Natural killer cell (primary cell): ENCODE data around the gene PLA2G2F. TPM values are rescaled to one million over a fixed set of nuclear protein-coding genes. Genes with fewer than 3 reads are reported as not detected.

Source experiments
- ATAC-seq, 3 donors: fragments of 150-1000 bp in 2 of 3; fragments of 200-7000 bp in 1 of 3; cut with Tn5 transposase; 1 replicate in 1 of 3; 2 replicates in 2 of 3; pipeline ENCODE4 v1.10.0; 2021; ENCODE audit warnings: mild to moderate bottlenecking in 2 of 3, moderate library complexity in 2 of 3
- DNase-seq, 2 donors: peaks; one replicate each; pipeline versions ENCODE4 v3.0.0 to v3.0.0-alpha.2; 2013 to 2021; ENCODE audit warnings: mixed read lengths in 1 of 2
- H3K27ac ChIP-seq: one replicate; pipeline ENCODE4 v1.5.1; 2013; ENCODE audit warnings: mild to moderate bottlenecking, low read length
- H3K27me3 ChIP-seq: one replicate; pipeline ENCODE4 v1.6.1; 2013; ENCODE audit warnings: low read length; ENCODE audit not compliant: control insufficient read depth, insufficient read depth
- H3K36me3 ChIP-seq: one replicate; pipeline ENCODE4 v1.6.1; 2013; ENCODE audit warnings: low read length; ENCODE audit not compliant: control insufficient read depth, insufficient read depth
- H3K4me1 ChIP-seq: one replicate; pipeline ENCODE4 v1.6.1; 2013; ENCODE audit warnings: low read length; ENCODE audit not compliant: control insufficient read depth, insufficient read depth
- H3K4me3 ChIP-seq: one replicate; pipeline ENCODE4 v1.5.1; 2013; ENCODE audit warnings: low read length
- H3K9me3 ChIP-seq: one replicate; pipeline ENCODE4 v1.6.1; 2013; ENCODE audit warnings: low read length; ENCODE audit not compliant: control insufficient read depth, insufficient read depth
- H3K27ac Mint-ChIP-seq, 2 donors: one replicate each; pipeline ENCODE4 v1.8.0; 2022; ENCODE audit warnings: mild to moderate bottlenecking in 2 of 2, mixed read lengths in 2 of 2, moderate library complexity in 1 of 2
- H3K27me3 Mint-ChIP-seq, 2 donors: one replicate each; pipeline ENCODE4 v1.8.0; 2022; ENCODE audit warnings: low read depth in 2 of 2, mixed read lengths in 2 of 2
- H3K36me3 Mint-ChIP-seq: one replicate; pipeline ENCODE4 v1.8.0; 2022; ENCODE audit warnings: mixed read lengths
- H3K4me1 Mint-ChIP-seq, 2 donors: one replicate each; pipeline ENCODE4 v1.8.0; 2022; ENCODE audit warnings: mixed read lengths in 2 of 2
- H3K4me3 Mint-ChIP-seq: one replicate; pipeline ENCODE4 v1.8.0; 2022; ENCODE audit warnings: mild to moderate bottlenecking, moderate library complexity, mixed read lengths
- H3K9me3 Mint-ChIP-seq, 2 donors: one replicate each; pipeline ENCODE4 v1.8.0; 2022; ENCODE audit warnings: mixed read lengths in 2 of 2
- WGBS: methylation state at CpG from one replicate; pipeline ENCODE4 v1.1.7; 2013; ENCODE audit warnings: missing lambda C conversion rate; ENCODE audit not compliant: insufficient coverage; 5-methylcytosine and 5-hydroxymethylcytosine counted together
- intact Hi-C: fragments of 100-400 bp; cut with micrococcal nuclease; formaldehyde crosslinking; loops from one replicate; pipeline ENCODE4 v1.14.2; 2022
- total RNA-seq, 4 donors: library from RNA; stranded (reverse); fragments of 120-200 nt in 1 of 4; gene quantifications; one replicate each; pipeline versions ENCODE4 v1.2.3 to v1.2.4, GENCODE V29; 2013 to 2022
- TF ChIP-seq, protein P1 (sequence below): fragments of 200-600 bp; IDR thresholded peaks from one replicate; pipeline ENCODE4 v1.8.0; 2022; ENCODE audit warnings: antibody characterized with exemption

Gene PLA2G2F
- total RNA-seq, 3 donors from 2014 or later (not counting 1 experiment from before 2014, with no cell fraction given), result not detected

DNA sequence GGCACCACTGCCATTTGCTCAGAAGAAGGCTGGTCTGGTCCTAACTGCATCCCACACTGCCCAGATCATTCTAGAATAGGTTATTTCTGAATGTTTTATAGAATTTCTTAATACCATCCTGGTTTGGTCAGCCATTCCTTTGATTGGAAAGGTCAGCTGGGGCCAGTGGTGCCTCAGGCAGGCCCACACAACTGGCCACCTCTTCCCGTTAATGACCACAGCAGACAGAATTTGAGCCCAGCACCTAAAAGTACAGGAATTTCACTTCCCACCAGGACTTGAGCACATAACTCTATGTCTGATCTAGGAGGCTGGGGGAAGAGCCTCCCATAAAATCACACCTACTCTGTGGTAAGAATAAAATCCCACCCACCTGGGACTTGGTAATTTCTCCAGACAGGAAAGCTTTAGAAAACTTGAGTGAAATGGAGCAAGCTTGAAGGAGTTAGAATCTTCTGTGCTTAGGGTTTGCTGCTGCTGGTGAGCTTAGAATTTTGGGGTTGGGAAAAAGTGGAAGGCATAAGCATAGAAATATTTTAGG lies 53.8 kb downstream of the PLA2G2F start:
- Mint-ChIP-seq H3K27me3 (peaks cover 9 to 15% of the 10 kb centered on the region in 2 donors), H3K9me3 (no peaks in the 10 kb centered on the region), H3K27ac (no peak overlapping the region), H3K4me1 (peaks cover 11 to 14% of the 10 kb centered on the region in 2 donors), H3K36me3 (no peaks in the 10 kb centered on the region), H3K4me3 (no peak overlapping the region)
- Histone ChIP-seq H3K9me3 (no peaks in the 10 kb centered on the region), H3K27ac (no peak overlapping the region), H3K27me3 (no peaks in the 10 kb centered on the region), H3K36me3 (no peaks in the 10 kb centered on the region), H3K4me1 (peaks cover 18% of the 10 kb centered on the region), H3K4me3 (no peak overlapping the region)
- TF ChIP-seq, protein P1, sequence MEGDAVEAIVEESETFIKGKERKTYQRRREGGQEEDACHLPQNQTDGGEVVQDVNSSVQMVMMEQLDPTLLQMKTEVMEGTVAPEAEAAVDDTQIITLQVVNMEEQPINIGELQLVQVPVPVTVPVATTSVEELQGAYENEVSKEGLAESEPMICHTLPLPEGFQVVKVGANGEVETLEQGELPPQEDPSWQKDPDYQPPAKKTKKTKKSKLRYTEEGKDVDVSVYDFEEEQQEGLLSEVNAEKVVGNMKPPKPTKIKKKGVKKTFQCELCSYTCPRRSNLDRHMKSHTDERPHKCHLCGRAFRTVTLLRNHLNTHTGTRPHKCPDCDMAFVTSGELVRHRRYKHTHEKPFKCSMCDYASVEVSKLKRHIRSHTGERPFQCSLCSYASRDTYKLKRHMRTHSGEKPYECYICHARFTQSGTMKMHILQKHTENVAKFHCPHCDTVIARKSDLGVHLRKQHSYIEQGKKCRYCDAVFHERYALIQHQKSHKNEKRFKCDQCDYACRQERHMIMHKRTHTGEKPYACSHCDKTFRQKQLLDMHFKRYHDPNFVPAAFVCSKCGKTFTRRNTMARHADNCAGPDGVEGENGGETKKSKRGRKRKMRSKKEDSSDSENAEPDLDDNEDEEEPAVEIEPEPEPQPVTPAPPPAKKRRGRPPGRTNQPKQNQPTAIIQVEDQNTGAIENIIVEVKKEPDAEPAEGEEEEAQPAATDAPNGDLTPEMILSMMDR, result no peak
- no peak for DNase-seq
- intact Hi-C loops, result no loop called here
- ATAC-seq, result no peak
- 100% methylated on average over 1 of the region's 1 CpG for WGBS

DNA sequence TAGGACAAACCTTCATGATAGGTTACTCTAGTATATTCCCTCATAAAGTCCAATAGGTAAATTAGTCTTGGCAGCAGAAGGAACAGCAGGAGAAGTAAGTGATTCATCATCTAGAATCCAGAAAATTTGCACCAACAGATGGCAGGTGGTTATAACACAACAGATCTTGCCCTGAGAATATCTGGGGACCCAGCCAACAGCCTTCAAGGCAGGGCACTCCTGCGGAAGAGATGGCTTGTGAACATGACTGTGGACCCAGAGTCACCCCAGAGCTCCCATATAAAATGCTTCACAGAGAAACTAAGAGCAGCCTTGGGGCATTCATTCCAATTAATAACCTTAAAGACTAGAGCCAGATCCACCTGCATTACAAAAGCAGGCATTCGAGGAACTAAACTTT lies 55.1 kb downstream of the PLA2G2F start:
- Mint-ChIP-seq H3K27ac (no peak overlapping the region), H3K4me1 (peaks cover 0 to 3% of the 10 kb centered on the region in 2 donors), H3K27me3 (peaks cover 3 to 12% of the 10 kb centered on the region in 2 donors), H3K4me3 (no peak overlapping the region), H3K9me3 (no peaks in the 10 kb centered on the region), H3K36me3 (no peaks in the 10 kb centered on the region)
- Histone ChIP-seq H3K4me1 (peaks cover 7% of the 10 kb centered on the region), H3K27ac (no peak overlapping the region), H3K9me3 (no peaks in the 10 kb centered on the region), H3K4me3 (no peak overlapping the region), H3K36me3 (no peaks in the 10 kb centered on the region), H3K27me3 (no peaks in the 10 kb centered on the region)
- 91% methylated on average over 2 of the region's 2 CpGs for WGBS
- TF ChIP-seq, protein P1, result no peak
- intact Hi-C loops, result loop anchor here (2.0 kb wide), 1 partner anchor 93 kb away; no protein-coding TSS in a partner anchor
- DNase-seq (no peak), ATAC-seq (no peak)

DNA sequence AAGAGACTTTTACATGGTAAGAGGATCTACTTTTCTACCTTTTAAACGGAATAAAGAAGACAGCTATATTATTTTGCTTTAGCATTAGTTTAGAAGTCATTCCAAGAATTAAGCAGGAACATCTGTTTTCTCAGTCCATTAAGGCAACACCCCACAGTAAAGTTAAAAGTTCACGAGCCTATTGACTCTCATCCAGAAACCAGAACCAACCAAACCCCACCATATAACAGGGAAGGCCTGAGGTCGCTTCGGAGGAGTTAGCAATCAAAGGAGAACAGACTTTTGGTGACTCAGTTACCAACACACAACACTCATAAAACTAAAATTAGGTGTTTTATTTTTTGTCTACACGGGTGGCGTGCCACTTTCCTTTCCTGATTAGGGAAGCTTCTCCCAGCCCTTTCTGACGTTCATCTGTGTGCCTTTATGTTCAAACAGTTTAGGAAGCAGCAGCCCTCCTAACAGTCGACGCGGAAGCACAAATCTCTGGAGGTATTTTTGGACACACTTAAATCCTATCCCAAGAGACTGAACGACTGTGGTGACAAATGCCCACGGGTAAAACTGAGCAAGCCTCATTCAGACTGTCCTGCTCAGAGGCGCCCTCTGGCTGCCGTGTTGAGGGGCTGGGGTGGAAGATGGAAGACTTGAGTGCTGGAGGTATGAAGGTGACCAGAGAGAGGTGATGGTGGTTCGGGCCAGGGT lies 55.8 kb downstream of the PLA2G2F start:
- TF ChIP-seq, protein P1, result peak; percentile 82
- ATAC-seq (peak; percentile 68 to 85 (median 81)), DNase-seq (peak; percentile 61 to 82)
- no peak overlapping the region for H3K27ac Mint-ChIP-seq
- intact Hi-C loops, result loop anchor here (1.0 to 2.0 kb wide), 3 partner anchors 94 to 277 kb away; no protein-coding TSS in a partner anchor
- H3K4me1 Mint-ChIP-seq, result no peaks in the 10 kb centered on the region
- H3K36me3 Mint-ChIP-seq, result no peaks in the 10 kb centered on the region
- Histone ChIP-seq H3K4me3 (no peak overlapping the region), H3K27me3 (no peaks in the 10 kb centered on the region), H3K9me3 (no peaks in the 10 kb centered on the region), H3K36me3 (no peaks in the 10 kb centered on the region), H3K27ac (no peak overlapping the region), H3K4me1 (peaks cover 6% of the 10 kb centered on the region)
- H3K9me3 Mint-ChIP-seq, result no peaks in the 10 kb centered on the region
- no peak overlapping the region for H3K4me3 Mint-ChIP-seq
- 41% methylated on average over 15 of the region's 15 CpGs for WGBS
- H3K27me3 Mint-ChIP-seq, result peaks cover 2 to 8% of the 10 kb centered on the region in 2 donors
